OCI-LY3 (cell line): ENCODE results near the gene PRPH.
A peak's percentile ranks its signal among the peaks of the same experiment; 100 is the strongest.
"Not testable (repeated sequence)": the region's sequence is repeated elsewhere in the genome, so short reads cannot be mapped to it uniquely, and the experiment has no call there.

Experiments
- H2AFZ ChIP-seq: fragments of 200-600, 300-600 bp; shearing (Covaris generic); 2 replicates; pipeline ENCODE4 v1.6.0; 2014; ENCODE audit warnings: antibody characterized with exemption, low read depth, low read length
- H3K27ac ChIP-seq: fragments of 200-600, 300-600 bp; sonication (generic); 2 replicates; pipeline ENCODE4 v1.5.1; 2014; ENCODE audit warnings: mild to moderate bottlenecking, low read length, moderate library complexity, mixed read lengths
- H3K27me3 ChIP-seq: fragments of 200-600, 300-600 bp; sonication (generic); 2 replicates; pipeline ENCODE4 v1.6.1; 2014; ENCODE audit warnings: low read depth, low read length, mixed read lengths
- H3K36me3 ChIP-seq: fragments of 200-600, 300-600 bp; sonication (generic); replicated peaks from 2 replicates; pipeline ENCODE3; 2014; ENCODE audit warnings: low read depth, low read length, mixed read lengths
- H3K4me1 ChIP-seq: fragments of 300-600, 200-600 bp; sonication (generic); 2 replicates; pipeline ENCODE4 v1.6.1; 2014; ENCODE audit warnings: low read length, mixed read lengths
- H3K4me2 ChIP-seq: fragments of 200-600, 300-600 bp; sonication (generic); 2 replicates; pipeline ENCODE4 v1.6.1; 2014; ENCODE audit warnings: low read length, mixed read lengths
- H3K4me3 ChIP-seq: fragments of 300-600, 200-600 bp; sonication (generic); 2 replicates; pipeline ENCODE4 v1.5.1; 2014; ENCODE audit warnings: antibody characterized with exemption, mild to moderate bottlenecking, low read length, moderate library complexity
- H3K79me2 ChIP-seq: fragments of 300-600, 200-600 bp; shearing (Covaris generic); 2 replicates; pipeline ENCODE4 v1.6.1; 2014; ENCODE audit warnings: mild to moderate bottlenecking, low read length, mixed read lengths
- H3K9ac ChIP-seq: fragments of 300-600, 200-600 bp; shearing (Covaris generic); 2 replicates; pipeline ENCODE4 v1.6.0; 2014; ENCODE audit warnings: mild to moderate bottlenecking, low read length, moderate library complexity
- H3K9me3 ChIP-seq: fragments of 200-600, 300-600 bp; shearing (Covaris generic); 2 replicates; pipeline ENCODE4 v1.6.1; 2014; ENCODE audit warnings: low read length, mixed read lengths; ENCODE audit not compliant: insufficient read depth
- H4K20me1 ChIP-seq: fragments of 200-600, 300-600 bp; sonication (generic); 2 replicates; pipeline ENCODE4 v1.6.1; 2016; ENCODE audit warnings: low read length, mixed read lengths; ENCODE audit not compliant: insufficient read depth
- CTCF ChIP-seq: fragments of 200-600, 300-600 bp; sonication (generic); IDR thresholded peaks from 2 replicates; pipeline ENCODE4 v1.5.1; 2014; ENCODE audit warnings: antibody characterized with exemption, low read length, low read depth
- EZH2phosphoT487 ChIP-seq: fragments of 200-600 bp; shearing (Covaris generic); IDR thresholded peaks from 2 replicates; pipeline ENCODE4 v1.6.1; 2018; ENCODE audit warnings: antibody characterized with exemption, mixed run types, low read depth

The PRPH gene

DNA sequence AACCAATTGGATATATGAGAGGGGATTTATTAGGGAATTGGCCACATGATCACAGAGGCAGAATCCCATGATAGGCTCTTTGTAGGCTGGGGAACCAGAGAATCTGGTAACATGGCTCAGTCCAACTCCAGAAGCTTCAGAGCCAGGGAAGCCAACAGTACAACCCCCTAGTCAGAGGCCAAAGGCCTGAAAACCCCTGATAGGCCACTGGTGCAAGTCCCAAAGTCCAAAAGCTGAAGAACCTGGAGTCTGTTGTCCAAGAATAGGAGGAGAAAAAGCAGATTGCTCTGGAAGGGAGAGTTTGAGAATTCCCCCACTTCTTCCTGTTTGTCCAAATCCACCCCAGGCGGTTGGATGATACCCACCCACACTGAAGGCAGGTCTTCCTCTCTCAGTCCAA is 19.9 kb downstream of the PRPH start:
- no peaks in the 10 kb centered on the region for H3K79me2 ChIP-seq

GRCh38 chr12:49317118-49317517 is 22.2 kb downstream of the PRPH start:
- not testable (repeated sequence) for H3K4me3 ChIP-seq, H3K27me3 ChIP-seq, H4K20me1 ChIP-seq, H3K9me3 ChIP-seq, H3K27ac ChIP-seq, H3K9ac ChIP-seq, H3K4me1 ChIP-seq, H3K4me2 ChIP-seq, H3K79me2 ChIP-seq, H2AFZ ChIP-seq, H3K36me3 ChIP-seq

More for the DNA sequence above, 19.9 kb downstream of the PRPH start:
- H3K9ac ChIP-seq, result no peak overlapping the region
- H3K4me3 ChIP-seq, result no peak overlapping the region
- H3K4me2 ChIP-seq, result no peak overlapping the region
- no peaks in the 10 kb centered on the region for H3K27me3 ChIP-seq
- H2AFZ ChIP-seq, result no peak overlapping the region
- TF ChIP-seq CTCF (no peak), EZH2phosphoT487 (no peak)
- H3K9me3 ChIP-seq, result no peaks in the 10 kb centered on the region
- H3K27ac ChIP-seq, result no peak overlapping the region
- no peaks in the 10 kb centered on the region for H3K36me3 ChIP-seq
- H3K4me1 ChIP-seq, result no peaks in the 10 kb centered on the region
- H4K20me1 ChIP-seq, result no peaks in the 10 kb centered on the region

- H3K79me2 ChIP-seq, result peaks cover 11% of the 10 kb centered on the region
- H3K27ac ChIP-seq, H3K4me2 ChIP-seq, H3K27me3 ChIP-seq, H3K9me3 ChIP-seq, H3K36me3 ChIP-seq, H3K4me3 ChIP-seq, H3K9ac ChIP-seq, H2AFZ ChIP-seq, H4K20me1 ChIP-seq: not testable (repeated sequence)
- peaks cover 11% of the 10 kb centered on the region for H3K4me1 ChIP-seq
These were observed 25.6 kb downstream of the PRPH start for GRCh38 chr12:49320411-49321103.

DNA sequence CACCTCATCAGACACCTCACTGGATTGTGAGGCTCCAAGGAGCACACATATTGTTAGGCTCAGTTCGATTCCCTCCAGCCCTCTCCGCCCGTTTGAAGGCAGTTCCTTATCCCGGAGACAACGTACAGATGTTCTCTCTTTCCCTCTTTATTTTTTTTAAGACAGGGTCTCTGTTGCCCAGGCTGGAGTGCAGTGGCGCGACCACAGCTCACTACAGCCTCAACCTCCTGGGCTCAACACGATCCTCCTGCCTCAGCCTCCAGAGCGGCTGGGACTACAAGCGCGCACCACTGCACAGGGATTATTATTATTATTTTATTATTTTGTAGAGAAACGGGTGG is 27.4 kb downstream of the PRPH start:
- Histone ChIP-seq H3K27me3 (no peaks in the 10 kb centered on the region), H3K27ac (peak overlapping the region; percentile 39; the same call in 1 of the 2 replicates), H3K9me3 (no peaks in the 10 kb centered on the region), H3K79me2 (peaks cover 11% of the 10 kb centered on the region), H4K20me1 (no peaks in the 10 kb centered on the region), H3K4me2 (peak overlapping the region; percentile 92), H3K4me1 (peaks cover 11% of the 10 kb centered on the region), H3K36me3 (peaks cover 21% of the 10 kb centered on the region), H2AFZ (peak overlapping the region; percentile 64; the same call in 1 of the 2 replicates), H3K4me3 (peak overlapping the region; percentile 96), H3K9ac (peak overlapping the region; percentile 70)
- TF ChIP-seq CTCF (no peak), EZH2phosphoT487 (no peak)

DNA sequence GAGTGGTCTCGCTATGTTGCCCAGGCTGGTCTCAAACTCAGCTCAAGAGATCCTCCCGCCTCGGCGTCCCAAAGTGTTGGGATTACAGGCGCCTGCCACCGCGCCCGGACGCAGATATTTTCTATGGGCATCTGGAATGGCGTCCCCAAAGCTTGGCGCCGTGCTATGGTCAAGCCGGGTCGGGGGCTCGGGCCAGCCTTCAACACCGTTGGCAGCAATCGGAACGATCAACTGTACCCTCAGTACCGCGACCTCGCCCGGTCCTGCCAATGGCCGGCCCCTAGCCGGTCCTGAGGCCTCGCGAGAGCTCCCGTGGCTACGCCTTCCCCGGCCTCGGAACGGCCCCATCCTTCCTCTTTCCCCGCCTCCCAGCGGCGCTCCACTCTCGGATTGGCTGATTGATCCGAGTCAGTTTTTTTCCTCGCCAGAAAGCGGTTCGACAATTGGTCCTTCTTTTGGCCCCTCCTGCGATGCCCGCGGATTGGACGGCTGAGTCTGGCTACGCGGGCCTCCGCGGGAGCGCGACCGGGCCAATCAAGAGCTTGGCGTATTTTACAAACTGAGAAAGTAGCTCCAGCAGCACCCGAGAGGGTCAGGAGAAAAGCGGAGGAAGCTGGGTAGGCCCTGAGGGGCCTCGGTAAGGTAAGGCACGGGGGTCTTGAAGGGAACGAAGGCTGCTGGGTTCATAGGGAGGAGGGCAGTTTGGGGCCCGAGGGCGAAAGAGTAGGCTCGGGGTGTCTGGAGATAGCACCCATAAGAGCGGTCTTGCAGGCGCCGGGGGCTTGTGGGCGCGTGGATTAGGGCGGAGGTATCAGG is 28.0 kb downstream of the PRPH start, which contains the start of gene TROAP:
Gene TROAP, plus strand, starts transcription at position 548 of the 816 bp plus-strand sequence. CDS start 354 bp downstream, outside the sequence.
- Histone ChIP-seq H3K9me3 (no peaks in the 10 kb centered on the region), H3K36me3 (peaks cover 22% of the 10 kb centered on the region), H2AFZ (peak within 1 kb of the TSS; percentile 93; the same call in 1 of the 2 replicates), H3K79me2 (peaks cover 11% of the 10 kb centered on the region), H3K4me2 (peak within 1 kb of the TSS; percentile 92), H3K4me3 (peak within 1 kb of the TSS; percentile 96), H3K4me1 (peaks cover 11% of the 10 kb centered on the region), H3K27me3 (no peaks in the 10 kb centered on the region), H4K20me1 (no peaks in the 10 kb centered on the region), H3K27ac (peak within 1 kb of the TSS; percentile 54), H3K9ac (peak within 1 kb of the TSS; percentile 92)
- TF ChIP-seq CTCF (no peak), EZH2phosphoT487 (no peak)
